ENCODE results near the gene NT5DC3. TPM values are rescaled to one million over a fixed set of nuclear protein-coding genes. Genes with fewer than 3 reads are reported as not detected.

The NT5DC3 gene
- total RNA-seq (1 to 10 TPM; 6.0 to 9.0 TPM), polyA plus RNA-seq (1 to 10 TPM; 1.3 to 2.8 TPM)

DNA sequence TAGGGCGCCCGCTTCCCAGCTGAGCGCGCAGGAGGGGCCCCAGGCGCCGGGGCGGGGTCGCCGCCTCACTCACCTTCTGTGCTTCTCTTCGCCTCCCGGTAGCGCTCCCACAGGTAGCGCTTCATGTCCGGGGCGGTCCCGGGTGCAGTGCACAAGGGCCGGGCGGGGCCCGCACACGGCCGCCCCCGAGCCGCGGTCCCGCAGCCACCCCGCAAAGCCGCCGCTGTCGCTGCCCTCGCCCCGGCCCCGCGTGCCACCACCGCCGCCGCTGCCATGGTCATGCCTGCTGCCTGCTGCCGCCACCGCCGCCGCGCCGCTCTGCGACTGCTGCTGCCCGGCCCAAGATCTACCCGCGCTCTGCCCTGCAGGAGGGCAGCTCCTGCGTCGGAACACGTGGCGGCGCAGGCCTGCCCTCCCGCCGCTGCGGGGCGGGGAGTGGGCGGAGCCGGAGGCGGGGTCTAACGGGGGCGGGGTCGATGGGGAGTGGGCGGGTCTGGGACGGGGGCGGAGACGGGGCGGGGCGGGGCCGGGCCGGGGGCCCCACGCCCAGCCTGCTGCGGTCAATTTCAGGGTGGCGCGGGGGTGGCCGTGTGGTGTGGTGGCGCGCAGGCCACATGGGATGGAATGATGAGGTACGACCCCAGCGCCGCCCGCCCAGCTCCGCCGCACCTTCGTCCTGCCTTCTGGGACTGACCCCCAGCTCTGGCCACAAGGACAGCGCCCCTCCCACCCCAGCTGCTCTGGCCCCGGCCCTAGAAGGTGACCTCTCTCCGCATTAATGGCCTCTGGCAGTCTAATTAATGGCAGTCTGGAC, at the start of gene NT5DC3:
TSS of gene NT5DC3 (minus strand) at position 359 of the 814 bp plus-strand sequence. CDS start at position 281, 78 bp downstream.
- Histone ChIP-seq H3K4me1 (ENCODE audit: control insufficient read depth in 4 of 4, insufficient read depth in 4 of 4, low read length in 3 of 4) (peaks cover 15 to 38% (median 33%) of the 10 kb centered on the region in 4 donors), H3K9me3 (ENCODE audit: control insufficient read depth in 4 of 4, low read length in 3 of 4) (no peaks in the 10 kb centered on the region), H3K9ac (ENCODE audit: low read depth in 1 of 2, low read length in 2 of 2) (peak within 1 kb of the TSS; percentile 45 to 65), H3K27me3 (ENCODE audit: control insufficient read depth in 4 of 4, insufficient read depth in 4 of 4, low read length in 3 of 4) (no peaks in the 10 kb centered on the region), H3K27ac (ENCODE audit: low read depth in 1 of 2, low read length in 2 of 2) (peak within 1 kb of the TSS; percentile 88 to 94), H3K36me3 (ENCODE audit: control insufficient read depth in 4 of 4, insufficient read depth in 3 of 4, low read depth in 1 of 4, low read length in 3 of 4) (no peaks in the 10 kb centered on the region), H3K4me3 (ENCODE audit: low read depth in 1 of 3, low read length in 3 of 3) (peak within 1 kb of the TSS; percentile 64 to 91 (median 75))
- peak; percentile 89 for DNase-seq (ENCODE audit: low spot score)
- 3% methylated on average over 86 of the region's 86 CpGs for WGBS
- TF ChIP-seq, protein P1, sequence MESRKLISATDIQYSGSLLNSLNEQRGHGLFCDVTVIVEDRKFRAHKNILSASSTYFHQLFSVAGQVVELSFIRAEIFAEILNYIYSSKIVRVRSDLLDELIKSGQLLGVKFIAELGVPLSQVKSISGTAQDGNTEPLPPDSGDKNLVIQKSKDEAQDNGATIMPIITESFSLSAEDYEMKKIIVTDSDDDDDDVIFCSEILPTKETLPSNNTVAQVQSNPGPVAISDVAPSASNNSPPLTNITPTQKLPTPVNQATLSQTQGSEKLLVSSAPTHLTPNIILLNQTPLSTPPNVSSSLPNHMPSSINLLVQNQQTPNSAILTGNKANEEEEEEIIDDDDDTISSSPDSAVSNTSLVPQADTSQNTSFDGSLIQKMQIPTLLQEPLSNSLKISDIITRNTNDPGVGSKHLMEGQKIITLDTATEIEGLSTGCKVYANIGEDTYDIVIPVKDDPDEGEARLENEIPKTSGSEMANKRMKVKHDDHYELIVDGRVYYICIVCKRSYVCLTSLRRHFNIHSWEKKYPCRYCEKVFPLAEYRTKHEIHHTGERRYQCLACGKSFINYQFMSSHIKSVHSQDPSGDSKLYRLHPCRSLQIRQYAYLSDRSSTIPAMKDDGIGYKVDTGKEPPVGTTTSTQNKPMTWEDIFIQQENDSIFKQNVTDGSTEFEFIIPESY (IDR thresholded peaks at IDR 0.05), result no peak
- TF ChIP-seq, protein P2, sequence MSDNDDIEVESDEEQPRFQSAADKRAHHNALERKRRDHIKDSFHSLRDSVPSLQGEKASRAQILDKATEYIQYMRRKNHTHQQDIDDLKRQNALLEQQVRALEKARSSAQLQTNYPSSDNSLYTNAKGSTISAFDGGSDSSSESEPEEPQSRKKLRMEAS (IDR thresholded peaks at IDR 0.05), result no peak
- TF ChIP-seq HNF4A (conservative IDR thresholded peaks at IDR 0.05), result no peak
- no peak for TF ChIP-seq YY1 (IDR thresholded peaks at IDR 0.05)
- TF ChIP-seq, protein P3, sequence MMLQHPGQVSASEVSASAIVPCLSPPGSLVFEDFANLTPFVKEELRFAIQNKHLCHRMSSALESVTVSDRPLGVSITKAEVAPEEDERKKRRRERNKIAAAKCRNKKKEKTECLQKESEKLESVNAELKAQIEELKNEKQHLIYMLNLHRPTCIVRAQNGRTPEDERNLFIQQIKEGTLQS (IDR thresholded peaks at IDR 0.05), result no peak
- no peak for TF ChIP-seq TAF1 (conservative IDR thresholded peaks at IDR 0.05)
- TF ChIP-seq RXRA (IDR thresholded peaks at IDR 0.05), result no peak
- TF ChIP-seq SP1 (IDR thresholded peaks at IDR 0.05), result no peak
- no peak for TF ChIP-seq HNF4G (IDR thresholded peaks at IDR 0.05)
- no peak for TF ChIP-seq NR2F2 (IDR thresholded peaks at IDR 0.05)
- TF ChIP-seq JUND (IDR thresholded peaks at IDR 0.05), result no peak
- TF ChIP-seq, protein P4, sequence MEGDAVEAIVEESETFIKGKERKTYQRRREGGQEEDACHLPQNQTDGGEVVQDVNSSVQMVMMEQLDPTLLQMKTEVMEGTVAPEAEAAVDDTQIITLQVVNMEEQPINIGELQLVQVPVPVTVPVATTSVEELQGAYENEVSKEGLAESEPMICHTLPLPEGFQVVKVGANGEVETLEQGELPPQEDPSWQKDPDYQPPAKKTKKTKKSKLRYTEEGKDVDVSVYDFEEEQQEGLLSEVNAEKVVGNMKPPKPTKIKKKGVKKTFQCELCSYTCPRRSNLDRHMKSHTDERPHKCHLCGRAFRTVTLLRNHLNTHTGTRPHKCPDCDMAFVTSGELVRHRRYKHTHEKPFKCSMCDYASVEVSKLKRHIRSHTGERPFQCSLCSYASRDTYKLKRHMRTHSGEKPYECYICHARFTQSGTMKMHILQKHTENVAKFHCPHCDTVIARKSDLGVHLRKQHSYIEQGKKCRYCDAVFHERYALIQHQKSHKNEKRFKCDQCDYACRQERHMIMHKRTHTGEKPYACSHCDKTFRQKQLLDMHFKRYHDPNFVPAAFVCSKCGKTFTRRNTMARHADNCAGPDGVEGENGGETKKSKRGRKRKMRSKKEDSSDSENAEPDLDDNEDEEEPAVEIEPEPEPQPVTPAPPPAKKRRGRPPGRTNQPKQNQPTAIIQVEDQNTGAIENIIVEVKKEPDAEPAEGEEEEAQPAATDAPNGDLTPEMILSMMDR (IDR thresholded peaks at IDR 0.05; ENCODE audit: low read depth, low read length, missing input control), result no peak
- no peak for TF ChIP-seq EGR1 (IDR thresholded peaks at IDR 0.05; ENCODE audit: low read depth in 2 of 2)
- TF ChIP-seq, protein P5, sequence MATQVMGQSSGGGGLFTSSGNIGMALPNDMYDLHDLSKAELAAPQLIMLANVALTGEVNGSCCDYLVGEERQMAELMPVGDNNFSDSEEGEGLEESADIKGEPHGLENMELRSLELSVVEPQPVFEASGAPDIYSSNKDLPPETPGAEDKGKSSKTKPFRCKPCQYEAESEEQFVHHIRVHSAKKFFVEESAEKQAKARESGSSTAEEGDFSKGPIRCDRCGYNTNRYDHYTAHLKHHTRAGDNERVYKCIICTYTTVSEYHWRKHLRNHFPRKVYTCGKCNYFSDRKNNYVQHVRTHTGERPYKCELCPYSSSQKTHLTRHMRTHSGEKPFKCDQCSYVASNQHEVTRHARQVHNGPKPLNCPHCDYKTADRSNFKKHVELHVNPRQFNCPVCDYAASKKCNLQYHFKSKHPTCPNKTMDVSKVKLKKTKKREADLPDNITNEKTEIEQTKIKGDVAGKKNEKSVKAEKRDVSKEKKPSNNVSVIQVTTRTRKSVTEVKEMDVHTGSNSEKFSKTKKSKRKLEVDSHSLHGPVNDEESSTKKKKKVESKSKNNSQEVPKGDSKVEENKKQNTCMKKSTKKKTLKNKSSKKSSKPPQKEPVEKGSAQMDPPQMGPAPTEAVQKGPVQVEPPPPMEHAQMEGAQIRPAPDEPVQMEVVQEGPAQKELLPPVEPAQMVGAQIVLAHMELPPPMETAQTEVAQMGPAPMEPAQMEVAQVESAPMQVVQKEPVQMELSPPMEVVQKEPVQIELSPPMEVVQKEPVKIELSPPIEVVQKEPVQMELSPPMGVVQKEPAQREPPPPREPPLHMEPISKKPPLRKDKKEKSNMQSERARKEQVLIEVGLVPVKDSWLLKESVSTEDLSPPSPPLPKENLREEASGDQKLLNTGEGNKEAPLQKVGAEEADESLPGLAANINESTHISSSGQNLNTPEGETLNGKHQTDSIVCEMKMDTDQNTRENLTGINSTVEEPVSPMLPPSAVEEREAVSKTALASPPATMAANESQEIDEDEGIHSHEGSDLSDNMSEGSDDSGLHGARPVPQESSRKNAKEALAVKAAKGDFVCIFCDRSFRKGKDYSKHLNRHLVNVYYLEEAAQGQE (IDR thresholded peaks at IDR 0.05), result no peak
- TF ChIP-seq RAD21 (IDR thresholded peaks at IDR 0.05), result no peak
- TF ChIP-seq GABPA (IDR thresholded peaks at IDR 0.05 in 1 of 2, conservative IDR thresholded peaks at IDR 0.05 in 1 of 2), result no peak
- TF ChIP-seq FOXA1 (IDR thresholded peaks at IDR 0.05), result no peak
